HepG2 (cell line): ENCODE measurements around the gene VWA3B.

Source experiments
- TGIF2 ChIP-seq: IDR thresholded peaks from 2 replicates; pipeline ENCODE4 v1.6.1; 2016; ENCODE audit warnings: control low read depth, missing compliant biosample characterization
- ZNF710 ChIP-seq: sonication (generic); formaldehyde crosslinking; IDR thresholded peaks from 2 replicates; pipeline ENCODE4 v1.5.0; 2020; ENCODE audit warnings: mild to moderate bottlenecking, missing genetic modification reagents, borderline replicate concordance

- TF ChIP-seq ZNF710 (CRISPR knock-in tag): no peak
- no peak for TF ChIP-seq TGIF2
Measured at GRCh38 chr2:98091738-98092137, 4.8 kb downstream of the VWA3B start.
